Pancreas (tissue), 10 donors: ENCODE measurements around the gene ABCG1. TPM values are rescaled to one million over a fixed set of nuclear protein-coding genes. Genes with fewer than 3 reads are reported as not detected.

Experiments used
- ATAC-seq, 4 donors: fragments of 200-7000 bp; cut with Tn5 transposase; one replicate each; pipeline versions ENCODE4 v1.8.0 to v1.9.1; 2020; ENCODE audit warnings: mild to moderate bottlenecking in 4 of 4, moderate library complexity in 4 of 4
- DNase-seq, 6 donors: peaks; one replicate each; pipeline ENCODE4 v3.0.0-alpha.2; 2020
- FAIRE-seq: peaks from 2 replicates; lab custom pipeline; 2012; peaks lifted over from hg19 to GRCh38; lab: Jason Lieb, UNC
- H3K27ac ChIP-seq, 4 donors: fragments of 200-600 bp; sonication (generic); 1 replicate in 3 of 4; 2 replicates in 1 of 4; pipeline versions ENCODE4 v1.5.0 to v1.8.0; 2020
- H3K27me3 ChIP-seq, 4 donors: fragments of 200-600 bp; one replicate each; pipeline ENCODE4 v1.8.0; 2021
- H3K36me3 ChIP-seq, 3 donors: fragments of 200-600 bp; sonication (generic) in 1 of 3; one replicate each; pipeline versions ENCODE4 v1.5.0 to v1.8.0; 2020 to 2021
- H3K4me1 ChIP-seq, 3 donors: fragments of 200-600 bp; one replicate each; pipeline ENCODE4 v1.8.0; 2021
- H3K4me3 ChIP-seq, 4 donors: fragments of 200-600 bp; sonication (generic) in 2 of 4; one replicate each; pipeline versions ENCODE4 v1.5.0 to v1.8.0; 2020 to 2021
- H3K9me3 ChIP-seq, 4 donors: fragments of 200-600 bp; one replicate each; pipeline ENCODE4 v1.8.0; 2021
- WGBS, 2 donors: extraction: QIAGEN DNeasy Blood & Tissue Kit; methylation state at CpG; one replicate each; pipeline ENCODE4 v1.1.7; 2013; 5-methylcytosine and 5-hydroxymethylcytosine counted together
- intact Hi-C, 3 donors: fragments of 100-400 bp; cut with DNase I; formaldehyde crosslinking; loops; one replicate each; pipeline versions ENCODE4 v1.11.1 to v1.14.2; 2022
- polyA plus RNA-seq, 2 donors: library from polyadenylated mRNA; stranded (reverse); fragments of 200-250 nt; gene quantifications; one replicate each; pipeline ENCODE4 v1.2.3, GENCODE V29; 2013
- total RNA-seq, 6 donors: library from RNA; stranded (reverse); fragmentation: NEBNext Ultra II Directional in 4 of 6; extraction: Animal tissue kit (Norgen Biotek cat#: 25700) in 4 of 6; gene quantifications; one replicate each; pipeline versions ENCODE4 v1.2.1 to v1.2.4, GENCODE V29; 2021 to 2023
- TF ChIP-seq, protein P1 (sequence below), 4 donors: fragments of 200-600 bp; sonication (generic) in 3 of 4; IDR thresholded peaks; one replicate each; pipeline versions ENCODE4 v1.5.0 to v1.8.0; 2021; ENCODE audit warnings: antibody characterized with exemption in 4 of 4
- donor health status: healthy with polysubstance abuse.
- donor health status: DM: no; HTN: no; CAD: no; lungs with moderate emphysema.
- donor health status: DM: no; HTN: no; CAD: no.
- donor health status: control.
- donor health status: control.
- donor health status: Bipolar disorder and iron deficiency.
- donor health status: DM: yes; HTN: yes; CAD: no.
- donor health status: DM: no; HTN: no; CAD: no.
- donor health status: DM: no; HTN: no; CAD: no.
- donor health status: DM: yes; HTN: yes; CAD: no.

ABCG1 gene
- total and polyA plus RNA-seq, 8 donors, result 1.6 to 10.3 (median 4.2) TPM

DNA sequence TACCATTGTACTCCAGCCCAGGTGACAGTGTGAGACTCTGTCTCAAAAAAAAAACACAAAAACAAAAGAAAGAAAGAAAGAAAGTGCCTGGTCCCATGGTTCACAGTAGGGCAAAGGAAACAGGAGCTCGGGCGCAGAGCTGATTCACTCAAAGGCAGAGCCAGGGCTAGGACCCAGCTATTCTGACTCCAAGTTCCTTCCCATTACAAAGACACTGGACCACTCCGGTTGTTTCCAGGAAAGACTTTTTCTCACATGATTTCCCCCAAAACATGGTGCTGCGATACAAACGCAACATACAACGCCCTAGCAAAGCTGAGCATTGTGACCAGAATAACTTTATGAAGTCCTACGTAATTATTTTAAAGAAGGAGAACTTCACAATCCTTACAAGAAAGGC, 10.7 kb downstream of the ABCG1 start:
- H3K27ac ChIP-seq, result no peak overlapping the region
- ATAC-seq (no peak), DNase-seq (peak in 1 of 6 donors; percentile 13), FAIRE-seq (no peak)
- intact Hi-C loops, result no loop called here
- WGBS, 2 donors, result 83 to 87% methylated on average over 7 of the region's 7 CpGs
- TF ChIP-seq, protein P1, sequence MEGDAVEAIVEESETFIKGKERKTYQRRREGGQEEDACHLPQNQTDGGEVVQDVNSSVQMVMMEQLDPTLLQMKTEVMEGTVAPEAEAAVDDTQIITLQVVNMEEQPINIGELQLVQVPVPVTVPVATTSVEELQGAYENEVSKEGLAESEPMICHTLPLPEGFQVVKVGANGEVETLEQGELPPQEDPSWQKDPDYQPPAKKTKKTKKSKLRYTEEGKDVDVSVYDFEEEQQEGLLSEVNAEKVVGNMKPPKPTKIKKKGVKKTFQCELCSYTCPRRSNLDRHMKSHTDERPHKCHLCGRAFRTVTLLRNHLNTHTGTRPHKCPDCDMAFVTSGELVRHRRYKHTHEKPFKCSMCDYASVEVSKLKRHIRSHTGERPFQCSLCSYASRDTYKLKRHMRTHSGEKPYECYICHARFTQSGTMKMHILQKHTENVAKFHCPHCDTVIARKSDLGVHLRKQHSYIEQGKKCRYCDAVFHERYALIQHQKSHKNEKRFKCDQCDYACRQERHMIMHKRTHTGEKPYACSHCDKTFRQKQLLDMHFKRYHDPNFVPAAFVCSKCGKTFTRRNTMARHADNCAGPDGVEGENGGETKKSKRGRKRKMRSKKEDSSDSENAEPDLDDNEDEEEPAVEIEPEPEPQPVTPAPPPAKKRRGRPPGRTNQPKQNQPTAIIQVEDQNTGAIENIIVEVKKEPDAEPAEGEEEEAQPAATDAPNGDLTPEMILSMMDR (IDR thresholded peaks at IDR 0.05), result no peak
- H3K4me1 ChIP-seq, result peaks cover 10 to 24% (median 22%) of the 10 kb centered on the region in 3 donors
- no peak overlapping the region for H3K4me3 ChIP-seq
- no peaks in the 10 kb centered on the region for H3K9me3 ChIP-seq
- H3K36me3 ChIP-seq, result no peaks in the 10 kb centered on the region
- H3K27me3 ChIP-seq, result no peaks in the 10 kb centered on the region

DNA sequence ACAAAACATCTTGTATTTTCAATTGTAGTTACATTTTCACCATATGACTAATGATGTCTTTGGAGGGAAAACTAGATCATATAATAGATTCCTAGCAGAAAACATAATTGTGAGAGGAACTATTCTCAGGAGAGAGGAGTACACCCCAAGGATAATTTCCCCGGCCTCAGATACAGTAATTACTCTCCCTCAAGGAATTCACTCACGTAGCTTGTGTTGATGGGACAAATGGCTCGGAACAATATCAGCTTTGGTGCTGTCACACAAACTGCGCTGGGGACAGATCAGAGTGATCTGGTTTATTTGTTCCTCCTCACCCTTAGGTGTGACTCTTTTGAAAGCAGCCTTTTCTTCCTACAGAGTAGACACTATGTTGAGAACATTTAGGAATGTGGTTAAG, 11.2 kb downstream of the ABCG1 start:
- TF ChIP-seq, protein P1 (IDR thresholded peaks at IDR 0.05), result no peak
- Histone ChIP-seq H3K4me3 (no peak overlapping the region), H3K9me3 (no peaks in the 10 kb centered on the region), H3K27ac (no peak overlapping the region), H3K27me3 (no peaks in the 10 kb centered on the region), H3K36me3 (no peaks in the 10 kb centered on the region), H3K4me1 (peaks cover 14 to 28% (median 25%) of the 10 kb centered on the region in 3 donors)
- intact Hi-C loops, result no loop called here
- WGBS, 2 donors, result 89% methylated on average over 4 of the region's 4 CpGs
- DNase-seq (no peak), ATAC-seq (no peak), FAIRE-seq (no peak)

DNA sequence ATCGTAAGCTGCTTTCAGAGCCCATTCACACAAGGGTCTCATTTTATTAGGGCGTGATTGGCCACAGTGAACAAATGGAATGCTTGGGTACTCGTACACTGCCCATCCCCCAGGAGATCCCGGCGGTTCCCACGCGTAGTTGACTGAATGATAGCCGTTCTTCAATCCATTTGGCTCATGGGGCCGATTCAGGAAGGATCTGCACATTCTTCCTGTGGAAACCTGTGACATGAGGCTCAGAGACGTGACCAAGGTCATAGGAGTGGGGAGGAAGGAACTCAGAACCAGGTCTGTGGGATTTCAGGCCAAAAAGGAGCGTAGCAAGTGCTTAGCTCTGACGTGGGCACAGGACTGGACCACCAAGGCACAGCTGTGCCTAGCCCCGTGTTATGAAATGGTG, 11.7 kb downstream of the ABCG1 start:
- Histone ChIP-seq H3K9me3 (no peaks in the 10 kb centered on the region), H3K4me1 (peaks cover 19 to 32% (median 30%) of the 10 kb centered on the region in 3 donors), H3K36me3 (no peaks in the 10 kb centered on the region), H3K27me3 (no peaks in the 10 kb centered on the region), H3K27ac (no peak overlapping the region), H3K4me3 (no peak overlapping the region)
- no peak for FAIRE-seq
- peak in 1 of 6 donors; percentile 26 for DNase-seq
- TF ChIP-seq, protein P1 (IDR thresholded peaks at IDR 0.05), result no peak
- no peak for ATAC-seq
- intact Hi-C loops, result no loop called here
- WGBS, 2 donors, result 76 to 85% methylated on average over 13 of the region's 13 CpGs

DNA sequence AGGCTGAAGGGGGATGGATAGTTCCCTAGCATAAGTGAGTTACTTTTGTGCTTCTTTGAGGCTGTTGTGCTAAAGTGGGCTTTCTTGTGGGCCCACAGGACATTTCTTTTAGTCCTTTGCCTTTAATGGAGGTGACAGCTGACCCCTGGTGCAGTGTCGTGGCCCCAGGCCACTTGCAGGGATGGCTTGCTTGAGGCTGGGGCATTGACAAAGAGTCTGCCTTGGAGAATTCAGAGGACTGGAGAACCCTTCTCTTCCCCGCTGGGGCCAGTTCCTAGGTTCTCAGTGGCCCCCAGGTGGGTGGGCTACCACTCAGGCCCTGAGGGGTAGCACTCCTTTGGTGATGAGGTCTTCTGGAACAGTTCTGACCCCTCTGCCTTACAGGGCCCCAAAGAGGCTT, 12.8 kb downstream of the ABCG1 start:
- ATAC-seq (no peak), FAIRE-seq (no peak), DNase-seq (peak in 1 of 6 donors; percentile 40)
- no peak overlapping the region for H3K4me3 ChIP-seq
- H3K27me3 ChIP-seq, result no peaks in the 10 kb centered on the region
- H3K27ac ChIP-seq, result peak overlapping the region in 1 of 4 donors; percentile 71
- H3K9me3 ChIP-seq, result no peaks in the 10 kb centered on the region
- TF ChIP-seq, protein P1 (IDR thresholded peaks at IDR 0.05), result no peak
- intact Hi-C loops, result no loop called here
- no peaks in the 10 kb centered on the region for H3K36me3 ChIP-seq
- peaks cover 23 to 39% (median 38%) of the 10 kb centered on the region in 3 donors for H3K4me1 ChIP-seq
- 95 to 100% methylated on average over 2 of the region's 2 CpGs for WGBS, 2 donors

DNA sequence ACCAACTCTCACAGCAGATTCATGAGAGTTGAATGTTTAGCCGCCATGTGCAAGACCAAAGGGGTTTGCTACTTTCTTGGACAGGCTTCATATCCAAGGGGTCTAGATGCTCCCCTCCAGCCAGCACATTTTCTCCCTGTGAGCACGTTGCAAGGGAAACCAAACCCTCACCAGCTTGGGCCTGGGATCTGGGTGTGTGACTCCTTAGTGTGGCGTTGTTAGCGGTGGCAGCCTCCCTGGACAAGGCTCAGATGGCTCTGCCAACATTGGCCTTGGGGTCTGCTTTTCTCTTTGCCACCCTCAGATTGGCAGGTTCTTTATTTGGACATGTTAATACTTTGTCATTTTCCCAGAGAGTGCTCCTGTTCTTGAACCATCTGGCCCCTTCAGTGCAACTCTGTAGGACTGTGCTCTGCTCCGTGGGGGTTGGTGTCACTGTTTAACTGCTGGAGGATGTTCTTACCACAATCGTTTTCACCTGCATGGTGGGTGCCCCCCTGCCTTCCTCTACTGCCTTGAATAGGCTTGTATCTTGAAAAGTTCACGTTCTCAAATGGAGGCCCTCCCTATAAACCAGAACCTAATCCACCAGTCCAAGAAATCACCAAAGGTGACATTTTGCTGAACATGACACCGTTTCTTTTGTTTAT, 13.4 kb downstream of the ABCG1 start:
- H3K27ac ChIP-seq, result peak overlapping the region in 2 of 4 donors; percentile 71 to 84
- TF ChIP-seq, protein P1 (IDR thresholded peaks at IDR 0.05), result no peak
- no peak overlapping the region for H3K4me3 ChIP-seq
- 72 to 78% methylated on average over 8 of the region's 8 CpGs for WGBS, 2 donors
- intact Hi-C loops, result no loop called here
- no peaks in the 10 kb centered on the region for H3K36me3 ChIP-seq
- peaks cover 23 to 39% (median 38%) of the 10 kb centered on the region in 3 donors for H3K4me1 ChIP-seq
- ATAC-seq, result no peak
- FAIRE-seq, result no peak
- H3K9me3 ChIP-seq, result no peaks in the 10 kb centered on the region
- peak in 1 of 6 donors; percentile 40 for DNase-seq
- no peaks in the 10 kb centered on the region for H3K27me3 ChIP-seq
